Right ventricle myocardium inferior (tissue), 1 donor: ENCODE results near the gene ZNF438. TPM values are rescaled to one million over a fixed set of nuclear protein-coding genes. Genes with fewer than 3 reads are reported as not detected.
A peak's percentile ranks its signal among the peaks of the same experiment; 100 is the strongest.
"Not testable (repeated sequence)": the region's sequence is repeated elsewhere in the genome, so short reads cannot be mapped to it uniquely, and the experiment has no call there.

Source experiments
- ATAC-seq: fragments of 200-7000 bp; cut with Tn5 transposase; one replicate; pipeline ENCODE4 v1.9.1; 2020; ENCODE audit warnings: mild to moderate bottlenecking, moderate library complexity
- DNase-seq: peaks from one replicate; pipeline ENCODE4 v3.0.0; 2021; ENCODE audit errors: missing footprints
- intact Hi-C: fragments of 100-400 bp; cut with DNase I; formaldehyde crosslinking; loops from one replicate; pipeline ENCODE4 v1.11.0; 2022
- total RNA-seq: library from RNA; stranded (reverse); fragmentation: NEBNext Ultra II Directional; extraction: Animal tissue kit (Norgen Biotek cat#: 25700); gene quantifications from one replicate; pipeline ENCODE4 v1.2.1, GENCODE V29; 2021
- donor health status: DM: no; HTN: yes; CAD: no; lungs with severe emphysema.

Gene ZNF438
- total RNA-seq, 1 donor from 2014 or later: 12.8 TPM

DNA sequence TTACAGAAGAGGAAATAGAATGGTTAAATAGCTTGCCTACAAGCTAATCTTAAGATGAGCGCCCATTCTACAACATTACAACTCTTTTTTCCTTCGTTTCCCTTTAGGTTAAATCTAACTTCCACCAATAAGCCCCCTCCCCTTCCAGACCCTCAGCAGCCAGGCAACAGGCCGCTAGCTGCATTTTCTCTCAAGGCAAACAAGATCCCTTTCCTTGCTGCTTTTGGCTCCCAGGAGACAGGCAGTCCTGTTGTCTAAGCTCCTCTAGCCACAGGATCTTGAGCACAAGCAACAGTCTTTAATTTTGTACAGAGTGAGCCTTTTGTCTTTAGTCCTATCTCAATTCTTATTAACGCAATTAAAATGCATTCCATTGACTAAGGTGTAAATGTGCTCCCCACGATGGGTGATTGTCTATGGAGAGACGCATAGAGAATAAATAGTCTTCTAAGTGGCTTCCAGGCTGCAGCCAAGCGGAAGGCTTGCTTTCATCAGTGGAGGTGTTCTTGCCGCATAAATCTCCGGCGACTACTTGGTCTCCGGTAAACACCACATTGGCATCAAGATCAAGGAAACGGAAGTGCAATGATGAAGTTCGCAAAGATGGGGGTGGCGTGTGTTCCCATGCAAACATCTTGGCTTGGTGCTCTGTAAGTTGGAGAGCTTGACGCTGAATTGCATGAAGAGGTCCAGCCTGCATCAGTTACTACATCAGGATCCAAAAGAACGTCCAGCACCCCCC lies 220.2 kb downstream of the ZNF438 start:
- intact Hi-C loops: no loop called here
- no peak for DNase-seq
- ATAC-seq: peak; percentile 48

- intact Hi-C loops: no loop called here
- ATAC-seq (no peak), DNase-seq (no peak)
Observed at GRCh38 chr10:30810416-30810815, 221.2 kb downstream of the ZNF438 start.

DNA sequence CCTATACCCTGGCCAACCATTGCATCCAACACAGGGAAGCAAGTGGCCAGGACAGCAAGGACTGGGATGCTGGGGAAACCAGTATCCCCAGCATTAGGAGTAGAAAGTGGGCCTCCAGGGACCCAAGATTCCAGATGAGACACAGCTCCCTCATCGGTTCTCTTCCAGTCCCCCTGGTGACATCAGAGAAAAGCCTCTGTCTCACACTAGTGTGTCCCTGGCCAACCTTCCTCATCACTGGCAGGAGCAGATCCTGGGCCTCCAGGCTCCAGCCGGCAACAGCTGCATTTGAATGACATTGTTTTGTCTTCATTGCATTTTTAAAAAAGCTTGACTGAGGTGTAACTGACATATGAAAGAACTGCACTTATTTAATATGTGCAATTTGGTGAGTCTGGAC lies 224.8 kb downstream of the ZNF438 start:
- intact Hi-C loops: no loop called here
- no peak for DNase-seq
- ATAC-seq: no peak

- ATAC-seq (no peak), DNase-seq (no peak)
- intact Hi-C loops: no loop called here
Observed at GRCh38 chr10:30805061-30805460, 226.6 kb downstream of the ZNF438 start.

DNA sequence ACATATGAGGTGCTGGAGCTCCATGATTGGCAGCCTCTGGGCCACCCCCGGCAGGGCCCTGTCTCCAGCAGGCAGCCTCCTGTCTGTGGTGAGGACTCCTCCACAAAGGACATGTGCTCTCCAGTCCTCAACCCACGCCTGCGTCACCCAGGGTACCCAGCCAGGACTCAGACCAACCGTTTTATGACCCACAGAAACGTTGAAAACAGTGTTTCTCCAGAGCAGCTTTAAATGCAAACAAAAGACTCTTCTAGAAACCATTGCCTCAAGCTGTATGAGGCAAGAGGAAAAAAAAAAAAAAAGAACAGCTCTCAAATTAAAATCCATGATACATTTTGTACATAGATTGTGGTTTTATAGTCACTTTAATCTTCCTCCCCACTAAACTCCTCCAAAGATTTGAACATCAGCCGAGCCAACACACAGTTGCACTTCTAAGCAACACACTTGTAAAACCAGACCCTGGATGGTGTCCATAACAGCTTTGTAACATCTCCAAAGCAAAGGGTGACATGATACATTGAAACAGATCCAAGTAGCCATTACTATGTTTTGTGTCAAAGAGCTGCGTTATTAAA lies 227.1 kb downstream of the ZNF438 start:
- intact Hi-C loops: no loop called here
- ATAC-seq: peak; percentile 65
- DNase-seq: peak; percentile 75

- intact Hi-C loops: no loop called here
- DNase-seq: no peak
- peak; percentile 88 for ATAC-seq
Observed at GRCh38 chr10:30803892-30804322, 227.8 kb downstream of the ZNF438 start.

DNA sequence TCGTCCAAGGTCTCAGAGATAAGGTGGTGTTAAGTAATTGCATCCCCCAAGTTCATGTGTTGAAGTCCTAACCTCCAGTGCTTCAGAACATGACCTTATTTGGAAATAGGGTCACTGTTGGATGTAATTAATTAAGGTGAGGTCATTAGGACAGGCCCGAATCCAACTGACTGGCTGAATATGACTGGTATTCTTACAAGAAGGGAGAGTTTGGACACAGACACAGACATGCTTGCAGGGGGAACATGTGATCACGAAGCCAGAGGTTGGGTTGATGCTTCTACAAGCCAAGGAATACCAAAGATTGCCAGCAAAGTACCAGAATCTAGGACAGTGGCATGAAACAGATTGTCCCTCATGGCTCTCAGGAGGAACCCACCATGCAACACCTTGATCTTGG lies 228.6 kb downstream of the ZNF438 start:
- no peak for DNase-seq
- no peak for ATAC-seq
- intact Hi-C loops: no loop called here

DNA sequence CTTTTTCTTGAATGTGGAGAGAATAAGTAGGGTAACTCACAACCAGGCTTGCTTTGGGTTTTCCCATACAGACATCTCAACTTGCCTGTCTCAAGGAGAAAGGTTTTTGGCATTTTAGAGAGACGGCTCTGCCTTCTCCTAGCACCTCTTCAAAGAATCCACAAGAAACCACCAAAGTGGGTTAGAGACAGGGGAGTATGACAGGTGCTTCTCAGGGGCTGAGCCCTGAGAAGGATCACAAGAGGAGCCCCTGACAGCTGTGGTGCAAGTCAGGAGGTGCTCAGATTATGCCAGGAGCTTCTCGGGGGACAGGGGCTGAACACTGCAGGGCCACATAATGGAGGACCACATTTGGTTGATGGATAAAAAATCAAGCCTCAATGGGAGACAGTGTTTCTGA lies 231.3 kb downstream of the ZNF438 start:
- ATAC-seq (no peak), DNase-seq (no peak)
- intact Hi-C loops: no loop called here

GRCh38 chr10:30798646-30799185 lies 232.9 kb downstream of the ZNF438 start:
- intact Hi-C loops: no loop called here
- DNase-seq (no peak), ATAC-seq (no peak)

DNA sequence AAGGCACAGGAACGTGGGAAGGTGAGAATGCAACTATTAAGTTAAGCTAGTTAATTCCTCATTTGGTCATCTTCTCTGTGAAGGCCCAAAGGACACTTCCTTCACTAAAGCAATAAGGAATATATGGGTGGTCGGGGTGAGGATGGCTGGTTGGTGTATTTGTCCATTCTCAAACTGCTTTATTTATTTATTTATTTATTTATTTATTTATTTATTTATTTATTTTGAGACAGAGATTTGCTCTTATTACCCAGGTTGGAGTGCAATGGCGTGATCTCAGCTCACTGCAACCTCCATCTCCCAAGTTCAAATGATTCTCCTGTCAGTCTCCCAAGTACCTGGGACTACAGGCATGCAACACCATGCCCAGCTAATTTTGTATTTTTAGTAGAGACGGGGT lies 236.6 kb downstream of the ZNF438 start:
- ATAC-seq, DNase-seq, intact Hi-C loops: not testable (repeated sequence)
